SU-DHL-6 (cell line): ENCODE data around the gene OR4D11.

Experiments used
- H2AFZ ChIP-seq: fragments of 200-600 bp; sonication (generic); 2 replicates; pipeline ENCODE4 v1.6.1; 2014; ENCODE audit warnings: low read depth, mild to moderate bottlenecking, moderate library complexity, mixed read lengths, antibody characterized with exemption, low read length; ENCODE audit not compliant: severe bottlenecking
- H3F3A ChIP-seq: fragments of 200-600 bp; shearing (Covaris generic); 2 replicates; pipeline ENCODE4 v1.6.0; 2016; ENCODE audit warnings: antibody characterized with exemption, mild to moderate bottlenecking; ENCODE audit not compliant: insufficient read depth
- H3K27ac ChIP-seq: fragments of 200-600 bp; sonication (generic); 2 replicates; pipeline ENCODE4 v1.5.1; 2016; ENCODE audit warnings: low read depth, mild to moderate bottlenecking, low read length, moderate library complexity, mixed read lengths
- H3K27me3 ChIP-seq: fragments of 200-600 bp; sonication (generic), shearing (Covaris generic); 2 replicates; pipeline ENCODE4 v1.6.0; 2014; ENCODE audit warnings: mild to moderate bottlenecking, low read length
- H3K36me3 ChIP-seq: fragments of 200-600 bp; sonication (generic); 2 replicates; pipeline ENCODE4 v1.6.1; 2014; ENCODE audit warnings: mild to moderate bottlenecking, low read length, mixed read lengths
- H3K4me2 ChIP-seq: fragments of 300-600, 200-600 bp; shearing (Covaris generic), sonication (generic); 2 replicates; pipeline ENCODE4 v1.6.0; 2014; ENCODE audit warnings: low read length, low read depth, mild to moderate bottlenecking; ENCODE audit not compliant: poor library complexity, severe bottlenecking
- H3K4me3 ChIP-seq: fragments of 200-600 bp; sonication (generic); 2 replicates; pipeline ENCODE4 v1.5.1; 2014; ENCODE audit warnings: antibody characterized with exemption, low read length, mild to moderate bottlenecking, mixed read lengths; ENCODE audit not compliant: insufficient read depth, poor library complexity, severe bottlenecking
- H3K79me2 ChIP-seq: fragments of 200-600 bp; sonication (generic); 2 replicates; pipeline ENCODE4 v1.6.1; 2014; ENCODE audit warnings: mild to moderate bottlenecking, low read length, moderate library complexity; ENCODE audit not compliant: insufficient read depth
- H3K9ac ChIP-seq: fragments of 200-600 bp; sonication (generic); 2 replicates; pipeline ENCODE4 v1.7.0; 2014; ENCODE audit warnings: mild to moderate bottlenecking, low read length
- H3K9me2 ChIP-seq: fragments of 200-600 bp; sonication (generic); replicated peaks from 2 replicates; pipeline ENCODE4 v1.6.1; 2014; ENCODE audit warnings: low read length; ENCODE audit not compliant: insufficient read depth
- H3K9me3 ChIP-seq: fragments of 200-600 bp; sonication (generic); 2 replicates; pipeline ENCODE4 v1.6.1; 2014; ENCODE audit warnings: low read length, mixed read lengths; ENCODE audit not compliant: insufficient read depth
- H4K20me1 ChIP-seq: fragments of 200-600 bp; sonication (generic); 2 replicates; pipeline ENCODE4 v1.6.1; 2014; ENCODE audit warnings: low read depth, mild to moderate bottlenecking, antibody characterized with exemption, low read length, moderate library complexity, mixed read lengths
- CTCF ChIP-seq: fragments of 200-600 bp; sonication (generic); IDR thresholded peaks from one replicate; pipeline ENCODE4 v1.5.1; 2017; ENCODE audit warnings: antibody characterized with exemption, mild to moderate bottlenecking, low read length, moderate library complexity; ENCODE audit not compliant: insufficient read depth, poor library complexity, severe bottlenecking
- EZH2phosphoT487 ChIP-seq: fragments of 200-600 bp; sonication (generic), shearing (Covaris generic); conservative IDR thresholded peaks from 2 replicates; pipeline ENCODE4 v1.6.1; 2018; ENCODE audit warnings: mild to moderate bottlenecking, antibody characterized with exemption, low read length, moderate library complexity, mixed read lengths

OR4D11 gene

GRCh38 chr11:59528711-59529110 is 25.3 kb downstream of the OR4D11 start:
- Histone ChIP-seq H3K27ac (no peak overlapping the region), H3K27me3 (no peaks in the 10 kb centered on the region), H3K9me3 (no peaks in the 10 kb centered on the region), H3K79me2 (no peaks in the 10 kb centered on the region), H3K4me2 (no peak overlapping the region), H3K36me3 (no peaks in the 10 kb centered on the region), H3F3A (no peaks in the 10 kb centered on the region), H3K9ac (no peak overlapping the region), H3K9me2 (no peaks in the 10 kb centered on the region), H4K20me1 (no peaks in the 10 kb centered on the region), H2AFZ (no peak overlapping the region), H3K4me3 (no peak overlapping the region)
- TF ChIP-seq EZH2phosphoT487 (no peak), CTCF (no peak)

GRCh38 chr11:59532620-59533019 is 29.2 kb downstream of the OR4D11 start:
- Histone ChIP-seq H4K20me1 (no peaks in the 10 kb centered on the region), H3K4me3 (no peak overlapping the region), H3K27me3 (no peaks in the 10 kb centered on the region)

GRCh38 chr11:59534676-59535075 is 31.3 kb downstream of the OR4D11 start:
- Histone ChIP-seq H3F3A (no peaks in the 10 kb centered on the region), H3K9me2 (no peaks in the 10 kb centered on the region), H3K4me3 (no peak overlapping the region), H3K9ac (no peak overlapping the region), H3K4me2 (no peak overlapping the region), H3K27ac (no peak overlapping the region), H3K27me3 (no peaks in the 10 kb centered on the region), H4K20me1 (no peaks in the 10 kb centered on the region), H3K79me2 (no peaks in the 10 kb centered on the region), H3K36me3 (no peaks in the 10 kb centered on the region), H3K9me3 (no peaks in the 10 kb centered on the region), H2AFZ (no peak overlapping the region)
- TF ChIP-seq CTCF (no peak), EZH2phosphoT487 (no peak)

More at GRCh38 chr11:59532620-59533019, 29.2 kb downstream of the OR4D11 start:
- Histone ChIP-seq H3K36me3 (no peaks in the 10 kb centered on the region), H3K9ac (no peak overlapping the region), H3K27ac (no peak overlapping the region), H3F3A (no peaks in the 10 kb centered on the region), H3K9me3 (no peaks in the 10 kb centered on the region), H3K4me2 (no peak overlapping the region), H2AFZ (no peak overlapping the region), H3K9me2 (no peaks in the 10 kb centered on the region), H3K79me2 (no peaks in the 10 kb centered on the region)
- TF ChIP-seq EZH2phosphoT487: no peak
- no peak for TF ChIP-seq CTCF
